Activated CD8-positive, alpha-beta memory T cell treated with anti-CD3 and anti-CD28 coated beads for 1 hour (primary cell): Measurements from ENCODE around the gene CENPP.

Experiments
- DNase-seq, 2 donors: peaks; one replicate each; pipeline ENCODE4 v3.0.0-alpha.2; 2020; ENCODE audit warnings: low read depth in 1 of 2; ENCODE audit errors: extremely low read depth in 1 of 2

CENPP gene

DNA sequence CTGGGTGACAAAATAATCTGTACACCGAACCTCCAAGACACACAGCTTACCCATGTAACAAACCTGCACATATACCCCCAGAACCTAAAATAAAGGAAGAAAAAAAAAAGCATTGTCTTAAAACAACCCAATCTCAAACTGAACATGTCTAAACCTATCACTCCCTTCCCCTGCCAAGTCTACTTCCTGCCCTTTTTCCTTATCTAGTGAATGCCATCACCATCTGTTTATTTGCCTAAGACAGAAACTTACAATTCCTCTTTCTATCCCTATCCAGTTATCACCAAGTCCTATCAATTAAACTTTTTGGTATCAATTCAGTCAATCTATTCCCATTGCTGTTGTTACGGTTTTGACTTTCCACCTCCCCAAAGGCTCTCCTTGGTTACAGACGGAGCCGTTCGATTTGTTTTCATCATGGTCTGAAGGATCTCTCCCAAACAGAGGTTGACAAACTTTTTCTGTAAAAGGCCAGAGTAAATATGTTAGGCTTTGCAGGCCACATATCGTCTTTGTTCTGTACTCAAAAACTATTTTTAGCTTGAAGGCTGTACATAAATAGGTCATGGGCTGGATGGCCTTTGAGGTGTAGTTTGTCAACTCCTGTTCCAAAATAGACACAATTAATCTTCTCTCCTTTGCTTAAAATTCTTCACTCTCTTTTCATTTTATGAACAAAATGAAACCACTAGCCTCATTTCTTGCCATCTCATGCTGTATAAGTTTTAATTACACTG is 12.7 kb upstream of the CENPP start:
- DNase-seq, result no peak

DNA sequence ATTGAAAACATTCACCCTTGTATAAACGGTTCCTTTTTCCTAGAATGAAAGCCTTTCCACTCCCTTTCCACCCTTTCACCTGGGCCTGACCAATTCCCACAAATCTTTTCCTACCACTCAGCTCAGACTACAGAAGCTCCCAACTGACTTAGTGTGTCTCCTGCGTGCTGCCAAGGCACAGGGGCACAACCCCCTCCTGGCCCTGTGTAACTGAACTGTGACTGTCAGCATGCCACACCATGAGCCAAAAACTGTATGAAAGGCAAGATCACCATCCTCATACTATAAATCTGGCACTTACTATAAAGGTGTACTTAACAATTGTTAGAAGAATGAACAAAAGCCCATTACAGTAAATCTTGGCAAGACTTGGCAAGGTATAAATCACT is 12.1 kb upstream of the CENPP start:
- DNase-seq, result no peak

DNA sequence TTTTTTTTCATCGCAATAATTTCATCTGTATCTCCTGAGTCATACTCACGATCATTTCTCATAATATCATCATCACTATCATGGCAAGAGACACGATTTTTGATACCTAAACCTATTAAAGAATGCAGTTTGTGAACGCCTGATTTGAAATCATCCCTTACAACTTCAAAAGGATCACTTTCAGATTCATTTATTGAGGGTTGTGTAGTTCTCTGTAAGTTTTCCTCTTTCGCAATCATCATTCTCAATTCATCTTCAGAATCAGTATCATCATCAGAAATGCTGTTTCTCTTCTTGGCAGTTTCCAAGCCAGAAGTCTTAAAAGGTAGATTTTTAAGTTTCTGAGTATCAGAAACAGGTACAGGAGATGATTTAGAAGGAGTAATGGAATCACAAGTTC is 10.3 kb upstream of the CENPP start:
- no peak for DNase-seq

DNA sequence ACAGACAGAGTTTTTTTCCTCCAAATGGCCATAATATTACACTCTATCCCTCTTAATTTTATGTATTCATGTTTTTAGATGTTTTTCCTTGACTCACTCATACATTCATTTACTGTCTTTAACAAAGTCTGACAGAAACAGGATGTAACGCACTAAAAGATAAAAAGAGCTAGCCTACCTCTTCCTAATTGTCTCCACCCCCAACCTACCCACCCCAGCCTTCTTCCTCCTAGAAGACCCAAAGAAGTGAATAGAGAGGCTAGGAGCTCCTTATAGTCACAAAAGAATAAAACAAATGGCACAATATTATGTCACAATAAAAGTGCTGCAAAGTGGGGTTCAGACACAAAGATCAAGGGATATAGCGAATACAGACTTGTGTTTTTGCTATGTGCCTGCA is 1.3 kb upstream of the CENPP start:
- DNase-seq, result no peak

DNA sequence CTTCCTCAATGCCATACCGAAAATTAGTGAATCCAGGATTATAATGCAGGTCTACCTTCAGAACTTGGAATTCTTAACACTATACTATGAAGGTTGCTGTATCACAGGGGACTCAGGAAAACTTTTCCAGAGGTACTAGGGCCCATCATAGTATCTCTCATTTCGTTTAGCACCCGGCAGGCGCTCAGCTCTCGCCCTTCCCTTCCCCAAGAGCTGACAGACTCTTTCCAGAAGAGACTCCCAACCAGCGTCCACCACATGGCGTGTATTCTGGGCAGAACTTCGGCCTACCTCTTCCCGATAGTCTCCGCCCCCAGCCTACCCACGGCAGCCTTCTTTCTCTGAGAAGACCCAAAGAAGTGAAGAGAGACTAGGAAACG is 874 bp upstream of the CENPP start:
- no peak for DNase-seq

DNA sequence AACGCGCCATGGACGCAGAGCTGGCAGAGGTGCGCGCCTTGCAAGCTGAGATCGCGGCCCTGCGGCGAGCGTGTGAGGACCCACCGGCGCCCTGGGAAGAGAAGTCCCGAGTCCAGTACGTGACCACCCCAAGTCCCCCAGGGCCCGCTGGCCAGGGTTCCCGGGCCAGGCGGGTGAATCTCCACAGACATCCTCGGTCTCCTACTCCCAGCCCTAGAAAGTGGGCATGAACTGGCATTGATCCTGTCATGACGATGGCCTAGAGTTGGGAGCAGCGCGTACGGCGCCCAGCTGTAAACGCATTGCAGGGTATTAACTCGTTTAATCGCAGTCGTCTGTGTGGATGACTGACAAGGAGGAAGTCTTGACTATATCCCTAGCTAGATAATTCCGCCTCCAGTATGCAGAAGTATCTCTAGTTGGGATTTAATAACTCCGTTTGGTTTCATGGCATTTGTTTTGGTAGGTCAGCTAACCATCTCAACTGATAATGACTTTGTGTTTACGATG is 293 bp downstream of the CENPP start:
- DNase-seq, result no peak

DNA sequence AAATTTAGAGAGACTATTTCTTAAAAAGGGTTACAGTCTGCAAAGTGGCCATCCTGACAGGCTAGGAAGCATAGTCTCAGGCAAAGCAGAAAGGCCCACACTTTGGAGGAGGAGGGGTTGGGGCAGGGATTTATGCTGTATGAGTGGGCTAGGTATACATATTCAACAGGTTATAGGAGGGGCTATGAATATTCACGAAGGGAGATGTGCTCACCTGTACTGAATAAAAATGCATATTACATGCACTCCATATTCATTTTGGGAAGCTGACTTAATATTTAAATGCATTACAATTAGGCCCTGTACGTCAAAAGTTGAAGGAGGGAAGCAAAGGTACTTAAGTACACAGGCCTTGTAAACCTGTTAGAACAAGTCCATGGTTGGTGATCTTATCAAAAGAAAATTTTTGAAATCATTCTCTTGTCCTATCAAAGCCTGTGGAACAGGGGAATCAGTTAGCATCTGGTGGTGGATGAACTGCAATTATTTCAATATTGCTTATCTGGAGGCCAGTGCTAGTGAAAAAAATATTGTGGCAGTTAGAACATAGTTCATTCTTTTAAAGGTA is 1.6 kb downstream of the CENPP start:
- DNase-seq, result no peak

DNA sequence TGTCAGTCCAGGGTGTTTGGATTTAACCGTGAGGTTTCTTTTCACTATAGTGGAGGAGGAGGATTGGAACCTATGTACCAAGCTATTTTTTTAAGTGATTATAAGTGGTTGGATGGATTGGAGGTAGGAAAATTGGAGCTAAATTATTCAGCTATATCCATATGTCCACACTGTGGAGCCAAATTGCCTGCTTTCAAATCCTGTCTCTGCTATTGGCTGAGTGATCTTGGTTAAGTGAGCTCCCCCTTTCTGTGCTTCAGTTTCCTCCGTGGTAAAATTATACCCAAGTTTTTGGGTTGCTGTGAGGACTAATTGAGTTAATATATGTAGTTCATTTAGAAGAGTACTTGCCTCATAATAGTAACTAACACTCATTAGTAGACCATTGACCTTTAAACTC is 2.5 kb downstream of the CENPP start:
- DNase-seq, result no peak

DNA sequence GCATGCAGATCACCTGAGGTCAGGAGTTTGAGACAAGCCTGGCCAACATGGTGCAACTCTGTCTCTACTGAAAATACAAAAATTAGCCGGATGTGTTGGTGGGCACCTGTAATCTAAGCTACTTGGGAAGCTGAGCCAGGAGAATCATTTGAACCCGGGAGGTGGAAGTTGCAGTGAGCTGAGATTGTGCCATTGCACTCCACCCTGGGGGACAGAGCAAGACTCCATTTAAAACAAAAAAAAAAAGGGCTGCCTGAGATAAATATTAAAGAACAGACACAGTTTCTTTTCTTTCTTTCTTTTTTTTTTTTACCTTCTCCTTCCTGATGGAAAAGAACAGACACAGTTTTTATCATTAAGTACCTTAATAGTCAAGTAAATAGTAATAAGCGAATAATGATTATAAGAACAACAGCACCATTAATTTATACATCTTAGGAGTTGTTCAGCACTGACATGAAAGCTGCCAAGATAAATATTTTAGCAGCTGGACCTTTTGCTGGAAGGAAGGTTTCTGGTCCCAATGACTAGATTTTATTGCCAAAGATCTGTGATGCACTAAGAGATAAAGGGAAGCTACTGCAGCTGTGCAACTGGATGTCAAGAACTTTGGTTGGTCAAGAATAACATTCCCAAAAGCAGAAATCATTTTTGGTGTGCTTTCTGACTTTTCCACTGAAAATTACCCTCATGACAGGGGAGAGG is 7.0 kb downstream of the CENPP start:
- DNase-seq, result no peak

DNA sequence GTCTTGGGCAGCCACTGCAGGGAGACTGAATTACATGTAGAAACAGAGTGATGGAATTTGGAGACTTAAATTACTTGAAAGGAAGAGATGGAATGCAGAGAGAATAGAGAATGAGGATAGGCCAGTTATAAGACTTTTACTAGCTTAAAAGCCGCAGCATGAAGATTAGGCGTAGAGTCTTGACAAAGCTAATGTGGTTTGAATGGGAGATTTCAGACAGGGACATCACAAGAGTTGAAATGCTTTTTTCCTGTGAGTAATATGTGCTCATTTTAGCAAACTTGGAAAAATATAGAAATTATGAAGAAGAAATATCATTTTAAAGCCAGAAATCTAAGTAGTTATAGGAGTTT is 7.5 kb downstream of the CENPP start:
- no peak for DNase-seq

DNA sequence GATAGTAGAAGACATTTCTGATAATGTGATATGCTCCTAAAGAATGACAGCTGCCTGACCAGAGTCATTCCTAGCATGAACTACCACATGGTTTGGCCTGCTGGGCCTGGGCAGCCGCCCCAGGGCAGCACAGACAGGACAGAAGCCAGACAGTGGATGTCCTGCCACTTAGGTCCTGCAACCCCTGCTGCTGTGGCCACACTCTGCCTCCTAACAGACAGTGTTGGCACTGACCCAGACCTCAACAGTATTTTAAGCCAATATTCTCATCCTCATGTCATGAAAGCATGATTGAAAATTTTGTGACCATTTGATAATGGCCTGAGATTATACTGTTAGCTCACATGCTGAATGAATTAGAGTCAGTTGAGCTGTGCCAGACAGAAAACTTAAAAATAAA is 15.8 kb downstream of the CENPP start:
- DNase-seq, result no peak

DNA sequence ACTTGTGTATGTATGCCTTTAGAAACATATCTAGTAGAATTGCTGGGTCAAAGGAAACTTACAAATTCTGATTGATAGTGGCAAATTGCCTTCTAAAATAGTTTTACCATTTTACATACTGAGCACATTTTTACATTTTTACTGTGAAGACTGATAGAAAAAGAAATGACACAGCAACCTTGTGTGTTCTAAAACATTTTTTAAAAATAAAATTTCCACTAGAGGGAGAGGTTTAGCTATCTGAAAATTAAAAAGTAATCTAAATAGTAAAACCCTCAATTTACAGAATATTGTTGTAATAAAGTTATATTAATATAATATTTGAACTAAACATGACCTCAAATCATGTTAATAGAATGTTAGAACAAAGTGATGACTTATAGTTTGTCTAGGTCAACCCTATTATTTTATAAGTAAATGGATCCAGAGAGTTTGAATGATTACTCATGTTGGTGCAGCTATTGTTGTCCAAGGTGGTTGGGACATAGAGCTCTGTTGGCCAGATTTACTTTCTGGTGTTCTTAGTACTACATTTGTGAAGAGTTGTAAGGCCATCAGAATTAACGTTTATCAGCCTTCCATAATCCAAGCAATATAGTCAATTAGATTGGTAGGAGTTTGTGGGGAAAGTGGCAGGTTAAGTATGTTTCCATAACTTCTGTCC is 17.2 kb downstream of the CENPP start:
- DNase-seq, result no peak

DNA sequence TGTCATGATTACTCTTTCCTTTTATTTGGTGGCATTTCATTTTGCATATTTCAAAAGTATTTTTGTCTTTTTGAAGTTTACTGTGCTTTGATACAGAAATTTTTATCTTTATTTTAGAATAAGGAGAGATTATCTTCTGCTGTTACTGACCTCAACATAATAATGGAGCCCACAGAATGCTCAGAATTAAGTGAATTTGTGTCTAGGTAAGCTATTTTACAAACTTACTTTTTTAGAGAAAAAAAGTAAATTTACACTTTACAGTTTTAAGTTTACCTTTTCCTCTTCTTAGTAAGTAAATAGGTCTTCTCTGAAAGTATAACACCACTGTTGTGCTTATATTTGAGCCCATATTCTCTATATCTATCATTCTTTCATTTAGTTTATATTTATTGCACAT is 19.8 kb downstream of the CENPP start:
- DNase-seq, result no peak

DNA sequence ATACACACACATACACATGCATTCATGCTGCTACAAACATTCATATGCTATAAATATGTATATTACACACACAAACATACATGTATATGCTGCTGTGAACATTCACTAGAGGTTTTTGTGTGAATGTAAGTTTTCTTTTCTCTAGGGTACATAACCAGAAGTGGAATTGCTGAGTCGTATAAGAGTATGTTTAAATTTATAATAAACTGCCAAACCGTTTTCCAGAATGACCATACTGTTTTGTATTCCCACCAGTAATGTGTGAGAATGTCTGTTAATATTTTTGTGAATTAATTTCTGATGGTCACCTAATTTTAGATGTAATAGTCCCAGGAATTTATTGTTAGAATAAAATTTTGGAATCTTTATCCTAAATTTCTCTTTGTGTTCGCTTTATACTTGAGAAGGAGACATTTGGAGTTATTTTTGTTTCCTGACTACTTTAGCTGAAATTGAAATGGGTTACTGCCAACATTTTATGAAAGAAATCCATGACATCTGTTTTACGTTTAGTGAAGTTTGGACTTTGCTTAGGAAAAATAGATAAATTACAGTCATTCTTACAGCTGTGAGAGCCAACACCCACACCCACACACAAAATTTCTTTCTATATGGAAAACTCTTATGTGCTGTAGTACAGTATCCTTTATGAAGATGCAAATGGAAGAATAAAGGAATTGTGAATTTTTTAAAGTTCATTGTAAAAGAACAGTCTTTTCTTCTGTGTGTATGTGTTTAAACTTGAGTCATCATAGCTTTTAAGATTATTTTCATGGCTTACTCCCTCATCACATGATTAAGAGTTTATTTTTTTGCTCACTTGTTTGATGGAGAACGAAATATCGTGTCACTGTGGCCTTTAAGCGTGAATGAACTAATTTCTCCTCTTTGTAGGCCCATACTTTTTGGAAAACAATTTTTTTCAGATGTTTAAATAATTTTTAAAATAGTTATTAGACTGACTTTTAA is 24.3 kb downstream of the CENPP start:
- DNase-seq, result no peak

DNA sequence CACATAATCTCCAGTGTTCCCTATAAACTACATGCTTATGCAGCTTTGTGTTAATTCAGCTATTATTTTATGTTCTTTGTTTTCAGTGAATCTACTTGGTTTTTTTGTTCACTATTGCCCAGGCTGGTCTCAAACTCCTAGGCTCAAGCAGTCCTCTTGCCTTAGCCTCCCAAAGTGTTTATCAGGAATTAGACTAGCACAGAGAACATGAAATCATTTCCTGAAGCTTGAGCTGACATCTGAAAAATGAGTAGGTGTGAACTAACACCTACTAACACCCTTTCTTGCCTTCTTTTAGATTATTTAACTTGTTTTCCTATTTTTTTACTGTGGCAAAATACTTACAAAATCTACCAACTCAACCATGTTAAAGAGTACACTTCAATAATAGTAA is 25.0 kb downstream of the CENPP start:
- DNase-seq, result no peak

DNA sequence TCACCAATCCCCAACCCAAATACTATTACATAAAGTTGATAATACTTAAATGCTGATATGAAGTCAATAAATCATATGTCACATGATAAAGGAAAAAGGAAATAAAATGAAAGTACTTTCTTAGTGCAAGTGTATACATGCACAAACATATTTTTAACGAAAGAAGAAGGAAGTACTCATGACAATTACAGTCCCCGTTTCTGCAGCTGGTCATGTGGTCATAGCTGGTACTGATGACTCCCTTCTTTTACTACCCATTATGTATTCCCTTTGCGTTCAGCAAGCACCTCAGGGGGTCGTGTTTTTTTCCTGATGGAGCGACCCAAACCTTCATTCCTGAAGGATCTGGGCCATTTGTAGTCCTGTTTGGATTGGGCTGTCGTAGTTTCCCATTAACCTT is 27.3 kb downstream of the CENPP start:
- no peak for DNase-seq

DNA sequence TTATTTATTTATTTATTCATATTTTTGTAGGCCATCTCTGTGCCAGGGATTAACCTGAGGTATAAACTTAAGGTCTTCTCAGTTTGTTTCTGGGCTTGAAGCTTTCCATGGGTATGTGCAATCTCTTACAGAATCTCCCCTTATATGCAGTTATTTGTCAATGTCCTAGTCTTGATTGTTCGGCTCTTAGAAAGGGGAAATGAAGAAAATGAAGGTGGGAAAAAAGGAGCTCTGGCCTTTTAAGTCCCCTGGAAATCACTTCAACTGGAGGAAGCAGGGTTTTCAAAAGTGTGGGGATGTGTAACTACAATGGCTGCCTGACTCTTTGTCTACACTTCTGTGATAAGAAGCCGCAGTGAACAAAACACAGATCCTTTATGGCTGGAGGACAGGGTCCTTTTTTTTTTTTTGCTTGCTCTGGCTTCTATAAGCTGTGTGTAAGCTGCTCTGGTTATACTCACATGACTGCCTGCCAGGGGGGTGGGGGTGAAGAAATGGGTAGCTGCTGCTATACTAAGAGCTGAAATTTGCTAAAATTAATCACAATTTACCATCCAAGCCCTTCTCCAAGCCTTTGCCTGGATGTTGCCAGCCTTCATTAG is 33.7 kb downstream of the CENPP start:
- no peak for DNase-seq

DNA sequence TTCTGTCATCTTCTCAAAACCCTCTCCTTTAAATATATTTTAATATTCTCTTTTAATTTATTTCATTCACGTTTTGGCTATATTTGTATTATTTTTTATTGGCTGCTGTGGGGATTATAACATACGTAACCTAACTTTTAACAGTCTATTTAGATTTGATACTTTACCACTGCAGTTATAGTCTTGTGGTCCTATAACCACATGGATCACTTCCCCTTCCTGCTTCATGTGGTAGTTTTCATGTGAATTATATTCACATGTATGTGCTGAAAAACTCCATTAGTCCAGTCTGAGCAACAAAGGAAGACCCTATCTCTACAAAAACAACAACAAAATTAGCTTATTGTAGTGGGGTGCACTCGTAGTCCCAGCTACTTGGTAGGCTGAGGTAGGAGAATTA is 34.3 kb downstream of the CENPP start:
- no peak for DNase-seq

DNA sequence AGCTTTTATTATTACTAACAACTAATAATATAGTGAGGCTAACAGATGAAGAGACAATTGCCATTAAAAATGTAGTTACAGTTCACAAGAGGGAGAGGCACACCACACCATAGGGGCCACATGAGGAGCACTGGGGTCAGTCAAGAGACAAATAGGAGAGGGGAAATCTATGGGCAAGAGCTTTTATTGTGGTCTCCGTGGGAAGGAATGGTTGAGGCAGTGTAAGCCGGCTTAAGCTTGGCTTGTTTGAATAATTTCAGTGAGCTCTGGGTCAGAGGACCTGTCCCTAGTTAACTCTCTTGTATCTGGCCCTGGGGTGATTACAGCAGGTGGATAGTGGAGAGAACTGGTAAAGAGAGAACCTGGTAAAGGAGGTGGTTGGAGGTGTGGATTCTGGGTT is 43.3 kb downstream of the CENPP start:
- DNase-seq, result no peak

DNA sequence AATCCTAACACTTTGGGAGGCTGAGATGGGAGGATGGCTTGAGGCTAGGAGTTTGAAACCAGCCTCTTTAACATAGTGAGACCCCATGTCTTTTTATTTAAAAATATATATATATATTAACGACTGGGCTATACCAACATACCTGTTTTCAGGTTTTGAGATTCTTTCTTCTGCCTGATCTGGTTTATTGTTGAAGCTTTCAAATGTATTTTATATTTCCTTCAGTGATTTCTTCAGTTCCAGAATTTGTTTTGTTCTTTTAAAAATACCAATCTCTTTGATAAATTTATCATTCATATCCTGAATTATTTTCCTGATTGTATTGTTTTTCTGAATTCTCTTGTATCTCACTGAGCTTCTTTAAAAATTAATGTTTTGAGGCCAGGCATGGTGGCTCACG is 47.4 kb downstream of the CENPP start:
- no peak for DNase-seq
